COLO668 (cell line): ENCODE data around the gene GRIK5.

Experiments
- DNase-seq: peaks from one replicate; lab custom pipeline; 2025; ENCODE audit not compliant: unreplicated experiment; lab: John Stamatoyannopoulos, UW

Gene GRIK5

GRCh38 chr19:42096255-42096837, 26.3 kb upstream of the GRIK5 start:
- no peak for DNase-seq

- DNase-seq = no peak
Measured at GRCh38 chr19:42095814-42096230, 25.8 kb upstream of the GRIK5 start.

- DNase-seq = no peak
Measured at GRCh38 chr19:42095142-42095813, 25.3 kb upstream of the GRIK5 start.

- no peak for DNase-seq
Measured at GRCh38 chr19:42093926-42094325, 23.9 kb upstream of the GRIK5 start.

- no peak for DNase-seq
Measured at GRCh38 chr19:42093505-42093904, 23.5 kb upstream of the GRIK5 start.

GRCh38 chr19:42092350-42092749, 22.3 kb upstream of the GRIK5 start:
- peak; percentile 75 for DNase-seq

- peak; percentile 9 for DNase-seq
Measured at GRCh38 chr19:42091742-42092141, 21.7 kb upstream of the GRIK5 start.

GRCh38 chr19:42091300-42091699, 21.3 kb upstream of the GRIK5 start:
- DNase-seq = no peak

- no peak for DNase-seq
Measured at GRCh38 chr19:42090672-42091071, 20.7 kb upstream of the GRIK5 start.

GRCh38 chr19:42089772-42090171, 19.8 kb upstream of the GRIK5 start:
- no peak for DNase-seq

- no peak for DNase-seq
Measured at GRCh38 chr19:42089191-42089750, 19.3 kb upstream of the GRIK5 start.

GRCh38 chr19:42088471-42089190, 18.6 kb upstream of the GRIK5 start:
- DNase-seq = no peak

GRCh38 chr19:42086770-42087550, 17.0 kb upstream of the GRIK5 start:
- no peak for DNase-seq

- DNase-seq = no peak
Measured at GRCh38 chr19:42086188-42086736, 16.3 kb upstream of the GRIK5 start.

GRCh38 chr19:42083537-42083936, 13.5 kb upstream of the GRIK5 start:
- DNase-seq = no peak

GRCh38 chr19:42081584-42082203, 11.7 kb upstream of the GRIK5 start:
- DNase-seq = no peak

GRCh38 chr19:42080764-42081375, 10.9 kb upstream of the GRIK5 start:
- DNase-seq = no peak

- DNase-seq = no peak
Measured at GRCh38 chr19:42079886-42080763, 10.1 kb upstream of the GRIK5 start.

GRCh38 chr19:42079276-42079669, 9.3 kb upstream of the GRIK5 start:
- no peak for DNase-seq
